Spleen (tissue), 11 donors: ENCODE results near the gene FABP7. TPM values are rescaled to one million over a fixed set of nuclear protein-coding genes. Genes with fewer than 3 reads are reported as not detected.

ENCODE experiments used
- DNase-seq: peaks from one replicate; pipeline ENCODE4 v3.0.0-alpha.2; 2020
- H3K27ac ChIP-seq, 8 donors: fragments of 200-600 bp; sonication (generic) in 7 of 8; 1 replicate in 4 of 8; 2 replicates in 4 of 8; pipeline versions ENCODE4 v1.5.0 to v1.8.0; 2016 to 2021; ENCODE audit warnings: inconsistent platforms in 4 of 8, mild to moderate bottlenecking in 4 of 8, moderate library complexity in 1 of 8
- H3K27me3 ChIP-seq, 7 donors: fragments of 200-600 bp; sonication (generic) in 6 of 7; replicated peaks in 1 of 7; 1 replicate in 4 of 7; 2 replicates in 3 of 7; pipeline versions ENCODE4 v1.5.0 to v1.8.0; 2016 to 2021; ENCODE audit warnings: inconsistent platforms in 3 of 7, mild to moderate bottlenecking in 1 of 7
- H3K36me3 ChIP-seq, 6 donors: fragments of 200-600 bp; sonication (generic) in 5 of 6; 1 replicate in 4 of 6; 2 replicates in 2 of 6; pipeline versions ENCODE4 v1.5.0 to v1.8.0; 2016 to 2021; ENCODE audit warnings: inconsistent platforms in 2 of 6
- H3K4me1 ChIP-seq, 6 donors: fragments of 200-600 bp; sonication (generic) in 5 of 6; 1 replicate in 3 of 6; 2 replicates in 3 of 6; pipeline versions ENCODE4 v1.5.0 to v1.8.0; 2016 to 2021; ENCODE audit warnings: inconsistent platforms in 3 of 6
- H3K4me3 ChIP-seq, 8 donors: fragments of 200-600 bp; sonication (generic) in 7 of 8; 1 replicate in 4 of 8; 2 replicates in 4 of 8; pipeline versions ENCODE4 v1.5.0 to v1.8.0; 2016 to 2021; ENCODE audit warnings: inconsistent platforms in 4 of 8, mild to moderate bottlenecking in 4 of 8, moderate library complexity in 2 of 8
- H3K9me3 ChIP-seq, 8 donors: fragments of 200-600 bp; sonication (generic) in 7 of 8; 1 replicate in 4 of 8; 2 replicates in 4 of 8; pipeline versions ENCODE4 v1.5.0 to v1.8.0; 2016 to 2021; ENCODE audit warnings: inconsistent platforms in 4 of 8
- POLR2A ChIP-seq, 3 donors: fragments of 450-650 bp; IDR thresholded peaks; one replicate each; pipeline ENCODE4 v1.5.1; 2017; ENCODE audit warnings: antibody characterized with exemption in 3 of 3, mild to moderate bottlenecking in 1 of 3
- POLR2AphosphoS5 ChIP-seq, 3 donors: sonication (generic); formaldehyde crosslinking; IDR thresholded peaks; one replicate each; pipeline ENCODE4 v1.5.1; 2017; ENCODE audit warnings: antibody characterized with exemption in 3 of 3
- WGBS, 5 donors: extraction: QIAGEN DNeasy Blood & Tissue Kit in 3 of 5; methylation state at CpG; one replicate each; pipeline versions ENCODE4 v1.1.5 to v1.1.7; 2013 to 2018; 5-methylcytosine and 5-hydroxymethylcytosine counted together
- intact Hi-C: fragments of 100-400 bp; cut with DNase I; formaldehyde crosslinking; loops from one replicate; pipeline ENCODE4 v1.15.0; 2023; ENCODE audit warnings: low total_unique reads
- polyA plus RNA-seq, 3 donors: library from polyadenylated mRNA; stranded (reverse); fragments of 200-250 nt; gene quantifications; one replicate each; pipeline ENCODE4 v1.2.1, GENCODE V29; 2013
- total RNA-seq, 7 donors: library from RNA; depleted of rRNA in 3 of 7; stranded (reverse); fragments of >200 nt in 3 of 7; fragmentation: NEBNext Ultra II Directional in 4 of 7; extraction: Animal tissue kit (Norgen Biotek cat#: 25700) in 4 of 7; gene quantifications; one replicate each; pipeline versions ENCODE4 v1.1.0 to v1.2.1, GENCODE V29; 2016 to 2021
- TF ChIP-seq, protein P1 (sequence below), 11 experiments: fragments of 200-600 bp in 7 of 11; fragments of 450-650 bp in 4 of 11; sonication (generic) in 4 of 11; IDR thresholded peaks in 8 of 11; conservative IDR thresholded peaks in 3 of 11; 1 replicate in 7 of 11; 2 replicates in 4 of 11; pipeline versions ENCODE4 v1.4.0 to v1.8.0; 2016 to 2021; ENCODE audit warnings: antibody characterized with exemption in 11 of 11, inconsistent platforms in 4 of 11, mild to moderate bottlenecking in 1 of 11
- donor health status: healthy with polysubstance abuse.
- donor health status: DM: no; HTN: no; CAD: no; lungs with moderate emphysema.
- donor health status: DM: no; HTN: no; CAD: no.
- donor health status: Bipolar disorder and iron deficiency.
- donor health status: healthy.
- donor health status: DM: no; HTN: no; CAD: no.
- donor health status: DM: yes; HTN: yes; CAD: no.

FABP7 gene
- total and polyA plus RNA-seq, 10 donors: 0.08 TPM; not detected in 9

DNA sequence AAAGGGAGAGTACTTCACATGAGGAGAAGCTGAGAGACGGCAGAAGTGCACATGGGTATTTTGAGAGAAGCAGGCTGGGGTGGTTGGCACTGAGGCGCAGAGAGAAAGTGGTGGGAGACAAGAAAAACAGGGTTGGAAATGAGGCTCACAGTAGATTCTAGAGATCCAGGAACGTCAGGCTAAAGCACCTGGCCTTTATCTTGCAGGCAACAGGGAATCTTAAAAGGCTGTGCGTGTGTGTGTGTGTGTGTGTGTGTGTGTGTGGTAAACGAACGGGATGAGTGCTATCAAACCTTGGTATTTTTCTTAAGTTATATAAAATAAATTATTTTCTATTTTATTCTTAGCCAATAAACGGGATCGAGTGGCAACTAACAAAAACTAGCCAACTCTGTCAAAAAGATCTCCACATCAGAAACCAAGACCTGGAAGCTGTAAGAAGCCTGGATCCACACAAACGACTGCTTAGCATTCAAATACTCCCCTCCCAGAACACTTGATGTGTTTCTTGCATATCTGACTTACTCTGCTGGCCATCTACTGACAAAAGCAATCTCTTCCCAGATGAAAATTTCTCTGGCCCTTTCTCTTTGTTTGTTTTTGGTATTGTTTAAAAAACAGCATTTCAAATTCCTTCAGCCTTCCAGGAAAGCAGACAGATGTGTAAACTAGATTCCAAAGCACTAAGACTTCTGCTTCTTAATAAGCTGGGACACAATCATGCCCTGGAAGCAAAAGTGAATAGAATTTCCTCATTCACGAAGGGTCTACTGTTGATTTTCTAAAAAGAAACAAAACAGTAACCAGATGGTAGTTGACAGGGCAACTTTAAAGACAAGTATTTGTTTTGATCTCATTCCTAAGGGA is 44.8 kb upstream of the FABP7 start:
- H3K27ac ChIP-seq: no peak overlapping the region
- H3K36me3 ChIP-seq: no peaks in the 10 kb centered on the region
- H3K27me3 ChIP-seq: no peaks in the 10 kb centered on the region
- 57 to 72% (median 65%) methylated on average over 10 of the region's 10 CpGs for WGBS, 5 donors
- no peak overlapping the region for H3K4me3 ChIP-seq
- H3K9me3 ChIP-seq: no peaks in the 10 kb centered on the region
- intact Hi-C loops: loop anchor here (10.0 kb wide), 1 partner anchor 580 kb away; no protein-coding TSS in a partner anchor
- no peak for DNase-seq
- no peak for TF ChIP-seq POLR2AphosphoS5 (IDR thresholded peaks at IDR 0.05)
- TF ChIP-seq, protein P1, sequence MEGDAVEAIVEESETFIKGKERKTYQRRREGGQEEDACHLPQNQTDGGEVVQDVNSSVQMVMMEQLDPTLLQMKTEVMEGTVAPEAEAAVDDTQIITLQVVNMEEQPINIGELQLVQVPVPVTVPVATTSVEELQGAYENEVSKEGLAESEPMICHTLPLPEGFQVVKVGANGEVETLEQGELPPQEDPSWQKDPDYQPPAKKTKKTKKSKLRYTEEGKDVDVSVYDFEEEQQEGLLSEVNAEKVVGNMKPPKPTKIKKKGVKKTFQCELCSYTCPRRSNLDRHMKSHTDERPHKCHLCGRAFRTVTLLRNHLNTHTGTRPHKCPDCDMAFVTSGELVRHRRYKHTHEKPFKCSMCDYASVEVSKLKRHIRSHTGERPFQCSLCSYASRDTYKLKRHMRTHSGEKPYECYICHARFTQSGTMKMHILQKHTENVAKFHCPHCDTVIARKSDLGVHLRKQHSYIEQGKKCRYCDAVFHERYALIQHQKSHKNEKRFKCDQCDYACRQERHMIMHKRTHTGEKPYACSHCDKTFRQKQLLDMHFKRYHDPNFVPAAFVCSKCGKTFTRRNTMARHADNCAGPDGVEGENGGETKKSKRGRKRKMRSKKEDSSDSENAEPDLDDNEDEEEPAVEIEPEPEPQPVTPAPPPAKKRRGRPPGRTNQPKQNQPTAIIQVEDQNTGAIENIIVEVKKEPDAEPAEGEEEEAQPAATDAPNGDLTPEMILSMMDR (IDR thresholded peaks at IDR 0.05 in 8 of 11, conservative IDR thresholded peaks at IDR 0.05 in 3 of 11): no peak
- TF ChIP-seq POLR2A (IDR thresholded peaks at IDR 0.05): no peak
- no peaks in the 10 kb centered on the region for H3K4me1 ChIP-seq

DNA sequence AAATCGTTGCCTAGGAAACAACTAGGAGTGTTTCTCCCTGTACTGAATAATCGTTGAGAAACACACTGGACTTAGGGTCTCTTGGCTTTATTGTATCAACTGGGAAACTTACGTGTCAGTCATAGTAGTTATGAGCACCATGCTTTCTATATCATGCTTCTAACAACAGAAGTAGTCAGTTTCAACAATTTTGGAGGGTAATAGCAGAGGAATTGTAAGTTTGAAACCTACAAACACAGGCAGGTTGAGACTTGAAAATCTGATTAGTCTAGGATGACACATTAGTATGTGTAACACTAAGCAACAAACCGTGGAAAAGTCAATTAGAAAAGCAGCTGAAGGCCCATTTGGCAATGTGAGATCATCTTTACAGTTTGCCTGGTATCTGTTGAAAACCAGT is 43.9 kb upstream of the FABP7 start:
- intact Hi-C loops: loop anchor here (10.0 kb wide), 1 partner anchor 579 kb away; no protein-coding TSS in a partner anchor
- no peak overlapping the region for H3K27ac ChIP-seq
- WGBS, 5 donors: 67 to 83% (median 80%) methylated on average over 4 of the region's 4 CpGs
- no peaks in the 10 kb centered on the region for H3K4me1 ChIP-seq
- H3K9me3 ChIP-seq: no peaks in the 10 kb centered on the region
- TF ChIP-seq POLR2AphosphoS5 (IDR thresholded peaks at IDR 0.05) (no peak), POLR2A (IDR thresholded peaks at IDR 0.05) (no peak)
- TF ChIP-seq, protein P1 (IDR thresholded peaks at IDR 0.05 in 8 of 11, conservative IDR thresholded peaks at IDR 0.05 in 3 of 11): no peak
- H3K27me3 ChIP-seq: no peaks in the 10 kb centered on the region
- no peak for DNase-seq
- no peaks in the 10 kb centered on the region for H3K36me3 ChIP-seq
- no peak overlapping the region for H3K4me3 ChIP-seq

DNA sequence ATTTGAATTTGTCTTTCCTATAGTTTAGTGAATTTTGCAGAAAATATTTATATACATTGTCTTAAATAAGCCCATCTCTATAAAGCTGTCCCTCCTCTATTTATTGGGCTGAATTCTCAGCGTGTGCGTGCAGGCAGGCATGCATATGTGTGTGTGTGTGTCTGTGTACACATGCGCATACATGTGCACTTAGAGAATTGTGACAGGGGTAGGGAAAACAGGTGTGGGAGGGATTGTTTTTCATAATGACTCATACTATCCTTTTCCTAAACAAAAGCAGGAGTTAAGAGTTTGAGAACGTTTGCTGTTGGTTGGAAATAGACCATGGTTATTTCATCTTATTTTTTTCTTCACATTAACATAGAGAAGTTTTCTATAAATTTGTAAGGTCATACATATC is 43.4 kb upstream of the FABP7 start:
- 80 to 84% (median 83%) methylated on average over 4 of the region's 4 CpGs for WGBS, 5 donors
- H3K4me3 ChIP-seq: no peak overlapping the region
- H3K27me3 ChIP-seq: peaks cover 0 to 2% (median 0%) of the 10 kb centered on the region in 7 donors
- DNase-seq: no peak
- intact Hi-C loops: loop anchor here (10.0 kb wide), 1 partner anchor 579 kb away; no protein-coding TSS in a partner anchor
- no peaks in the 10 kb centered on the region for H3K4me1 ChIP-seq
- TF ChIP-seq, protein P1 (IDR thresholded peaks at IDR 0.05 in 8 of 11, conservative IDR thresholded peaks at IDR 0.05 in 3 of 11): no peak
- no peaks in the 10 kb centered on the region for H3K36me3 ChIP-seq
- no peaks in the 10 kb centered on the region for H3K9me3 ChIP-seq
- no peak overlapping the region for H3K27ac ChIP-seq

DNA sequence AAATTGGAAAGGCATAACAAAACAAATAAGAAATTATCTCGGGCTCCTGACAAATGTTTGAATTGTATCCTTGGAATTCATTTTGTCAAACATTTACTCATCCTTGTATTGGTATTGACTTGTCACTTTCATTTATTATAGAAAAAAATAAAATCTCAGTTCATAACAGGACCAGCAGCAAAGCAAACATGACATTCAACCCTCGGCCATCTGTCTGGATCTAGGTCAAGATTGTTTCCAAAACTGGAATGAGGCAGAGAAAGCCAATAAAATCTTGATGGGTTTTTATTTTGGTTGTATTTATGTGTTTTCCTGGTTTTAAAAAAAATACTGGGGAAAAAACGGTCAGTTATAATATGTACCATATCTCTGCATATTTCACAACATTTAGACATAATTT is 42.9 kb upstream of the FABP7 start:
- H3K27me3 ChIP-seq: peaks cover 0 to 4% (median 0%) of the 10 kb centered on the region in 7 donors
- WGBS, 5 donors: 73 to 86% (median 78%) methylated on average over 3 of the region's 3 CpGs
- TF ChIP-seq POLR2A (IDR thresholded peaks at IDR 0.05): no peak
- TF ChIP-seq, protein P1 (IDR thresholded peaks at IDR 0.05 in 8 of 11, conservative IDR thresholded peaks at IDR 0.05 in 3 of 11): no peak
- TF ChIP-seq POLR2AphosphoS5 (IDR thresholded peaks at IDR 0.05): no peak
- no peak overlapping the region for H3K4me3 ChIP-seq
- H3K9me3 ChIP-seq: no peaks in the 10 kb centered on the region
- no peaks in the 10 kb centered on the region for H3K36me3 ChIP-seq
- H3K4me1 ChIP-seq: no peaks in the 10 kb centered on the region
- intact Hi-C loops: loop anchor here (10.0 kb wide), 1 partner anchor 578 kb away; no protein-coding TSS in a partner anchor
- no peak overlapping the region for H3K27ac ChIP-seq
- DNase-seq: no peak
